MCF 10A (cell line): ENCODE results near the gene CATSPERB. TPM values are rescaled to one million over a fixed set of nuclear protein-coding genes. Genes with fewer than 3 reads are reported as not detected.

Experiments
- BruUV-seq: library from RNA; stranded (reverse); fragments of 400-500 nt; replicated peaks from 2 replicates; lab custom pipeline; 2021; lab: Mats Ljungman, UMichigan
- CTCF ChIA-PET: fragments of 300-600 bp; sonication (Branson Sonifier 250); formaldehyde crosslinking; extraction: SDS; loops from one replicate; lab custom pipeline; 2021; ENCODE audit warnings: antibody characterized with exemption, inconsistent platforms; lab: Yijun Ruan, JAX
- POLR2A ChIA-PET: fragments of 300-600, 350-650 bp; sonication (Branson Sonifier 250); formaldehyde crosslinking; extraction: SDS; loops from one replicate; lab custom pipeline; 2020; ENCODE audit warnings: antibody characterized with exemption, inconsistent platforms; lab: Yijun Ruan, JAX
- DNase-seq: peaks from one replicate; pipeline ENCODE4 v3.0.0-alpha.2; 2018; ENCODE audit not compliant: unreplicated experiment
- H3K27ac Mint-ChIP-seq: one replicate; pipeline ENCODE4 v1.8.0; 2022; ENCODE audit warnings: mild to moderate bottlenecking, low read depth, mixed read lengths; ENCODE audit not compliant: unreplicated experiment
- H3K27me3 Mint-ChIP-seq: one replicate; pipeline ENCODE4 v1.8.0; 2022; ENCODE audit warnings: mixed read lengths; ENCODE audit not compliant: insufficient read depth, unreplicated experiment
- H3K36me3 Mint-ChIP-seq: one replicate; pipeline ENCODE4 v1.8.0; 2022; ENCODE audit warnings: mild to moderate bottlenecking, moderate library complexity, mixed read lengths; ENCODE audit not compliant: insufficient read depth, unreplicated experiment
- H3K4me1 Mint-ChIP-seq: one replicate; pipeline ENCODE4 v1.8.0; 2022; ENCODE audit warnings: mixed read lengths; ENCODE audit not compliant: insufficient read depth, unreplicated experiment
- H3K4me3 Mint-ChIP-seq: one replicate; pipeline ENCODE4 v1.8.0; 2022; ENCODE audit warnings: mild to moderate bottlenecking, moderate library complexity, mixed read lengths; ENCODE audit not compliant: unreplicated experiment
- H3K9me3 Mint-ChIP-seq: one replicate; pipeline ENCODE4 v1.8.0; 2022; ENCODE audit warnings: mixed read lengths; ENCODE audit not compliant: unreplicated experiment
- intact Hi-C: fragments of 100-400 bp; cut with micrococcal nuclease; formaldehyde crosslinking; loops from 2 replicates; pipeline ENCODE4 v1.14.1; 2022
- total RNA-seq: library from RNA; stranded (reverse); gene quantifications from 2 replicates; pipeline ENCODE4 v1.2.3, GENCODE V29; 2022
- TF ChIP-seq, protein P1 (sequence below): fragments of 200-600 bp; IDR thresholded peaks from one replicate; pipeline ENCODE4 v1.8.0; 2022; ENCODE audit warnings: antibody characterized with exemption, mild to moderate bottlenecking; ENCODE audit not compliant: unreplicated experiment

CATSPERB gene
- total RNA-seq, 1 experiment from 2014 or later, result 1.1 TPM

DNA sequence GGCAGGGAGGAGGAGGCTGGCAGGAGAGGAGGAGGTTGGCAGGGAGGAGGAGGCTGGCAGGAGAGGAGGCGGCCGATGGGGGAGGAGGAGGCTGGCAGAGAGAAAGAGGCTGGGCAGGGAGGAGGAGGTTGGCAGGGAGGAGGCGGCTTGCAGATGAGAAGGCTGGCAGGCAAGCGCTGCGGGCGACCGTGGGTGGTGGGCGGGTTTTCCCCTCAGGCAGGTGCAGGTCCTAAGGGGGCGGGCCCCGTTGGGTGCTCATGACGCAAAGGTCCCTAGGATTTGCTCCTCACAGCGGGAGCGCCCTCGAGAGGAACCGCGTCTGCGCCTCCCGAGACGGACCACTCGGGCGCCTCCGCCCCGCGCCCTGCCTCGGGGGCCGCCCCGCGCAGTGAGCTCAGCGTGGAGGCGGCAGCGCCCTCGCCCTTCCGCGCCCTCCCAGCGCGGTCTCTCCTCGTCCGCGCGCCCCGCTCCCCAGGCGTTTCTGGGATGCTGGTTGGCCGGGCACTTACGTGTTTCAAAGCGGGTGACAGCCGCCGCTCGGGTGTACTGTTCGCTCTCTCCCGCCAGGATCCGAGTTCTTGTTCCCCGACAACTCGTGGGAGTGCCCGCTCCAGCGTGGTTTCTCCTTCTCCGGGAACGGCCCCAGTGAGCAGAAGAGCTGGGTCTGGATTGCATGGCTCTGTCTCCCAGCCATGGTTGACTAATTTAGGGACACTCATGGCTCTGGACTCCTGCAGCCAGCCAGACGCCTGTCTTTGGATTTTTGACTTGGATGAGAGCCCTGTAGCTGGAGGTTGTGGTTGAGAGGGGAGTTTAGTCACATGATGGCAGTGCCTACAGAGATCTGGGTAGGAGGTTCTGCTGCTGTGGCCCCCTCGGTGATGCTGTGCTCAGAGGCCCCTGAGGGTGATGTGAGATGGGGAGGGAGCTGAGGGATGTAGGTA lies 157.7 kb downstream of the CATSPERB start:
- TF ChIP-seq, protein P1, sequence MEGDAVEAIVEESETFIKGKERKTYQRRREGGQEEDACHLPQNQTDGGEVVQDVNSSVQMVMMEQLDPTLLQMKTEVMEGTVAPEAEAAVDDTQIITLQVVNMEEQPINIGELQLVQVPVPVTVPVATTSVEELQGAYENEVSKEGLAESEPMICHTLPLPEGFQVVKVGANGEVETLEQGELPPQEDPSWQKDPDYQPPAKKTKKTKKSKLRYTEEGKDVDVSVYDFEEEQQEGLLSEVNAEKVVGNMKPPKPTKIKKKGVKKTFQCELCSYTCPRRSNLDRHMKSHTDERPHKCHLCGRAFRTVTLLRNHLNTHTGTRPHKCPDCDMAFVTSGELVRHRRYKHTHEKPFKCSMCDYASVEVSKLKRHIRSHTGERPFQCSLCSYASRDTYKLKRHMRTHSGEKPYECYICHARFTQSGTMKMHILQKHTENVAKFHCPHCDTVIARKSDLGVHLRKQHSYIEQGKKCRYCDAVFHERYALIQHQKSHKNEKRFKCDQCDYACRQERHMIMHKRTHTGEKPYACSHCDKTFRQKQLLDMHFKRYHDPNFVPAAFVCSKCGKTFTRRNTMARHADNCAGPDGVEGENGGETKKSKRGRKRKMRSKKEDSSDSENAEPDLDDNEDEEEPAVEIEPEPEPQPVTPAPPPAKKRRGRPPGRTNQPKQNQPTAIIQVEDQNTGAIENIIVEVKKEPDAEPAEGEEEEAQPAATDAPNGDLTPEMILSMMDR, result no peak
- ChIA-PET POLR2A (interaction anchor here (0.5 kb wide), 1 partner anchor 22 kb away, joined by 3 read pairs; no protein-coding TSS in a partner anchor), CTCF (interaction anchor here (0.6 to 0.7 kb wide), 3 partner anchors 8 to 334 kb away, joined by 3 to 4 read pairs (median 3); no protein-coding TSS in a partner anchor)
- no TSS peak for BruUV-seq
- no peaks in the 10 kb centered on the region for H3K4me1 Mint-ChIP-seq
- intact Hi-C loops, result no loop called here
- DNase-seq, result peak; percentile 77
- H3K27ac Mint-ChIP-seq, result no peak overlapping the region
- H3K36me3 Mint-ChIP-seq, result no peaks in the 10 kb centered on the region
- H3K9me3 Mint-ChIP-seq, result no peaks in the 10 kb centered on the region
- no peaks in the 10 kb centered on the region for H3K27me3 Mint-ChIP-seq
- H3K4me3 Mint-ChIP-seq, result peak overlapping the region; percentile 74

DNA sequence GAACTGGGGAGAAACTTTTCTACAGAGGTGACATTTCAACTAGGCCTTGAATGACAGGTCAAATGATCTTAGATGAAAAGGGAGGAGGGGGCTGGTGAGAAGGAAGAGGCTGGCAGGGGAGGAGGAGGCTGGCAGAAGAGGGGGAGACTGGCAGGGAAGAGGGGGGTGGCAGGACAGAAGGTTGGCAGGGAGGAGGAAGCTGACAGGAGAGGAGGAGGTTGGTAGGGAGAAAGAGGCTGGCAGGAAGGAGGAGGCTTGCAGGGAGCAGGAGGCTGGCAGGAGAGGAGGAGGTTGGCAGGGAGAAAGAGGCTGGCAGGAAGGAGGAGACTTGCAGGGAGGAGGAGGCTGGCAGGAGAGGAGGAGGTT lies 158.4 kb downstream of the CATSPERB start:
- Mint-ChIP-seq H3K27ac (no peak overlapping the region), H3K4me3 (peak overlapping the region; percentile 74), H3K27me3 (no peaks in the 10 kb centered on the region), H3K36me3 (no peaks in the 10 kb centered on the region), H3K9me3 (no peaks in the 10 kb centered on the region), H3K4me1 (no peaks in the 10 kb centered on the region)
- POLR2A ChIA-PET, result no interaction called here
- intact Hi-C loops, result no loop called here
- CTCF ChIA-PET, result no interaction called here
- DNase-seq, result no peak
- TF ChIP-seq, protein P1, result no peak
- no TSS peak for BruUV-seq

DNA sequence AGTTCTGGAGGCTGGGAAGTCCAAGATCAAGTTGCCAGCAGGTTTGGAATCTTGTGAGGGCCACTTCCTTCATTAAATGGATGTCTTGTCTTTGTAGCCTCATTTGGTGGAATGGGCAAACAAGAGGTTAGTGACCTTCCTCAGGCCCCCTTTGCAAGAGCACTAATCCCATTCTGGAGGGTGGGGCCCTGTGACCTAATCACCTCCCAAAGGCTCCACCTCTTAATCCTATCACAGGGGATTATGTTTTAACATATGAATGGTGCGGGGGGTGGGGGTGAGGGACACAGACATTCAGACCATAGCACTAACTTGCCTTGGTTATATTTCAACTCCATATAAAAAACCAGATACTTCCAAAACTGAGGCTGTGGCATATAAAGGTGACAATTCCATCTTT lies 161.9 kb downstream of the CATSPERB start:
- intact Hi-C loops, result no loop called here
- Mint-ChIP-seq H3K4me1 (no peaks in the 10 kb centered on the region), H3K9me3 (no peaks in the 10 kb centered on the region), H3K27ac (no peak overlapping the region), H3K36me3 (no peaks in the 10 kb centered on the region), H3K4me3 (no peak overlapping the region), H3K27me3 (no peaks in the 10 kb centered on the region)
- DNase-seq, result no peak
- ChIA-PET POLR2A (no interaction called here), CTCF (no interaction called here)
- TF ChIP-seq, protein P1, result no peak
- no TSS peak for BruUV-seq

DNA sequence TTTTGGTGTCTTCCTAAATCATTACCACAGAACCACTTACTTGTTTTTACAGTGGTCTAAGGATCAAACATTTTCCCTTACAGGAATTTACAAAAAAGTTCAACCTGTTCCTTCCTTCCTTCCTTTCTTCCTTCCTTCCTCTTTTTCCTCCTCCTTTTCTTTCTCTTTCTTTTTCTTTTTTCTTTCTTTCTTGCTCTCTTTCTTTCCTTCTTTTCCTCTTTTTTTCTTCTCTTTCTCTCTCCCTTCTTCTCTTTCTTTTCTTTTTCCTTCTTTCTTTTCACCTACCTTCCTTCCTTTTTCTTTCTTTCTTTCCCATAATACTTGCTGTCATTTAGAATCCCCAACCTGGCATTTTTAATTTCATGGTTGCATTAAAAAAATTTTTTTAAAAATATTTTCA lies 162.6 kb downstream of the CATSPERB start:
- H3K4me1 Mint-ChIP-seq, result no peaks in the 10 kb centered on the region
- H3K36me3 Mint-ChIP-seq, result no peaks in the 10 kb centered on the region
- CTCF ChIA-PET, result no interaction called here
- POLR2A ChIA-PET, result interaction anchor here (0.7 kb wide), 1 partner anchor 1040 kb away, joined by 3 read pairs; no protein-coding TSS in a partner anchor
- intact Hi-C loops, result no loop called here
- no TSS peak for BruUV-seq
- no peak overlapping the region for H3K27ac Mint-ChIP-seq
- H3K9me3 Mint-ChIP-seq, result no peaks in the 10 kb centered on the region
- no peak overlapping the region for H3K4me3 Mint-ChIP-seq
- DNase-seq, result no peak
- no peaks in the 10 kb centered on the region for H3K27me3 Mint-ChIP-seq
- TF ChIP-seq, protein P1, result no peak
